Hindlimb muscle (tissue), 1 donor: ENCODE measurements around the gene LIFR. TPM values are rescaled to one million over a fixed set of nuclear protein-coding genes. Genes with fewer than 3 reads are reported as not detected.
"Not testable (repeated sequence)": the region's sequence is repeated elsewhere in the genome, so short reads cannot be mapped to it uniquely, and the experiment has no call there.

Experiments used
- DNase-seq: peaks from one replicate; pipeline ENCODE4 v3.0.0-alpha.2; 2013
- polyA plus RNA-seq: library from polyadenylated mRNA; unstranded; fragments of 120-200 nt; gene quantifications from one replicate; pipeline ENCODE4 v1.2.1, GENCODE V29; 2013; ENCODE audit not compliant: insufficient read length

LIFR gene, protein sequence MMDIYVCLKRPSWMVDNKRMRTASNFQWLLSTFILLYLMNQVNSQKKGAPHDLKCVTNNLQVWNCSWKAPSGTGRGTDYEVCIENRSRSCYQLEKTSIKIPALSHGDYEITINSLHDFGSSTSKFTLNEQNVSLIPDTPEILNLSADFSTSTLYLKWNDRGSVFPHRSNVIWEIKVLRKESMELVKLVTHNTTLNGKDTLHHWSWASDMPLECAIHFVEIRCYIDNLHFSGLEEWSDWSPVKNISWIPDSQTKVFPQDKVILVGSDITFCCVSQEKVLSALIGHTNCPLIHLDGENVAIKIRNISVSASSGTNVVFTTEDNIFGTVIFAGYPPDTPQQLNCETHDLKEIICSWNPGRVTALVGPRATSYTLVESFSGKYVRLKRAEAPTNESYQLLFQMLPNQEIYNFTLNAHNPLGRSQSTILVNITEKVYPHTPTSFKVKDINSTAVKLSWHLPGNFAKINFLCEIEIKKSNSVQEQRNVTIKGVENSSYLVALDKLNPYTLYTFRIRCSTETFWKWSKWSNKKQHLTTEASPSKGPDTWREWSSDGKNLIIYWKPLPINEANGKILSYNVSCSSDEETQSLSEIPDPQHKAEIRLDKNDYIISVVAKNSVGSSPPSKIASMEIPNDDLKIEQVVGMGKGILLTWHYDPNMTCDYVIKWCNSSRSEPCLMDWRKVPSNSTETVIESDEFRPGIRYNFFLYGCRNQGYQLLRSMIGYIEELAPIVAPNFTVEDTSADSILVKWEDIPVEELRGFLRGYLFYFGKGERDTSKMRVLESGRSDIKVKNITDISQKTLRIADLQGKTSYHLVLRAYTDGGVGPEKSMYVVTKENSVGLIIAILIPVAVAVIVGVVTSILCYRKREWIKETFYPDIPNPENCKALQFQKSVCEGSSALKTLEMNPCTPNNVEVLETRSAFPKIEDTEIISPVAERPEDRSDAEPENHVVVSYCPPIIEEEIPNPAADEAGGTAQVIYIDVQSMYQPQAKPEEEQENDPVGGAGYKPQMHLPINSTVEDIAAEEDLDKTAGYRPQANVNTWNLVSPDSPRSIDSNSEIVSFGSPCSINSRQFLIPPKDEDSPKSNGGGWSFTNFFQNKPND
- 48.9 TPM for polyA plus RNA-seq

DNA sequence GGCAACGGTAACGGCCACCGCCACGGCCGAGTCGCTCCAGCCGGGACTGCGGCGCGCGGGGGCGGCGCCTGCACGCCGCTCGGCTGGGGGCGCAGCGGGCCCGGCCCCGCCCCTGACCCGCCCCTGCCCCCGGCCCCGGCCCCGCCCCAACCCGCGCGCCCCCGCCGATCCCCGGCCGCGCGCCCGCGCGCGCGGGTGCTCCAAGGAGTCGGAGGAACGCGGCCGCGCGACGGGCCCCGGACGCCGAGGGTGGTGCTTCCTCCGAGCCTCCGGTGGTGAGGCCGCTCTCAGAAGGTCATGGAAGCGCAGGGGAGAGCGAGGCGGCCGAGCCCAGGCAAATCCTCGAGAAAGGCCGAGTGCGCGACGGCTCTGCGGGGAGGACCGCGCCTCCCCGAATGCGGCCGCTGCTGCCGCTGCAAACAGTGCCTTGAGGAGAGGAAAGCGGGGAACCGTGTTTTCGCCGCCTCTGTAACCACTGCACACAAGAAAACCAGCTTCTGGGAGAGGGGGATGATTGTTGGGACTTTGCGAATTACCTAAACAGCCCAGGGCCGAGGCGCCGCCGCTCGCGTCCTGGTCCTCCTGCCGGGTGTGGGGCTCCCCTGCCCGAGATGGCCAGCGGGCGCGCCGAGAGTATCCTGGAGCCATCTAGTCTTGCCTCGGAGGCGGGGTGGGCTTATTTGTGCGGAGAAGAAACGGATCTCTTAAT is at the start of gene LIFR:
Gene LIFR, minus strand, starts transcription at position 48 of the 709 bp plus-strand sequence. CDS start 25,999 bp downstream, outside the sequence.
- peak; percentile 88 for DNase-seq

DNA sequence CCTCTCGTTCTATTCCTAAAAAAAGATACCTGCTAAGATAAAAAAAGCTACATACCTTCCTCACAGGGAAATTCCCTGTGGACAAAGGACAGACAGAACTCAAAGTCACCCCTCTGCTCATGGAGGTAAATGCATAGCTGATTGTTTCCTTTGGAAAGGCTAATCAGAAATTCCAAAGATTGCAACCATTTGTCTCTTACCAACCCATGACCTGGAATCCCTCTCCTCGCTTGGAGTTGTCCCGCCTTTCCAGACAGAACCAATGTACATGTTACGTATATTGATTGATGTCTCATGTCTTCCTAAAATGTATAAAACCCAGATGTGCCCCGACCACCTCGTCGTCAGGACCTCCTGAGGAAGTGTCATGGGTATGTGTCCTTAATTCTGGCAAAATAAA is 49.2 kb upstream of the LIFR start:
- DNase-seq, result no peak

DNA sequence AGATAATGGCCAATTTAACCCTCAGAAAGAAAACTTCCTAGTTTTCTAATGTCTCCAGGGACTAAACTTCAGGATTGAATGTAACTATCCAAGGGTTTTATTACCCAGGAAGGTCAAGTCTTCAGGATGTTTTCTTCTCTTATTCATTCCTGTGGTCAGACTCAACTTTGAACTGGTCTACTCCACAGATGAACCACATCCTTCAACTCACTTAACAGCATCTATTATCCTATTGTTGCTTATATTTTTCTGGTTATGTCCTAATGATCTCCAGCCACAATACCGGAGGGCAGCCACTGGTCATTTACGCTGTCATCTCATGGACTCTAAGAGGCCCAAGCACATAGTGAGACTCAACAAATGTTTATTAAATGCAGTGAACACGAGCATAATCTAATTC is 47.2 kb upstream of the LIFR start:
- DNase-seq, result no peak

DNA sequence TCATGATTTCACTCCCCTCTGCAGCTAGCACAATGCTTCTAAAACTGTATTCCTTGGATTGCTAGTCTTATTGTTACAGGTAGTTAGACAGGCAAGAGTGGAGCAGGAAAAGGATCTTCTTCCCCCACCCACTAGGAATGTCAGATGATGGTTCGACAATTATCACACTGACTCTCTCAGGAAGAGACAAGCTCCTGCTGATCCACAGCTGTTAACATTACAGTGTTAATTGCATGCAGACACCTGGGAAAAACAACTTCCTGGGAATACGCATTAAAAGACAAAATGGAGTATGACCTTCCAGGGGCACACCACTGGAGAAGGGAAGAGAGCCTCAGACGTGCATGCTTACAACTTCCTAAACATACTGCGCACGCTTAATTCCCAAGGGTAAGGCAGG is 46.2 kb upstream of the LIFR start:
- DNase-seq, result no peak

DNA sequence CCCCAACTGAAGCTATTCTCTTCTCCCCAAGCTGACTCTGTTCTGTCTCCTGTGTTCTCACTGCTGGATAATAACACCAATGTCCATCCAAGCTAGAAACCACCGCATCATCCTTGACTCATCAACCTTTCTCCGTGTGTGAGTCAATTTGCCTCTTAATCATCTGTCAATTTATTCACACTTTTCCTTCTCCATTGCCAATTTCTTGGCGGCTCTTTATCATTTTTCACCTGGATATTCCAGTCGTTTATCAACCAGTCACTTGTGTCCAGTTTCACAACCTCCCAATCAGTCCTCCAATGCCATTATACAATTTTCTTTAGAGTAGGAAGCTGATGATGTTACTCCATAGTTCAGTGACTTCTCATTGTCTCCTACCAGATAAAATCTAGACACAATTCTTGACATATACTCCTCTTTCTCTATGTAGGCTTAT is 45.4 kb upstream of the LIFR start:
- DNase-seq, result no peak

DNA sequence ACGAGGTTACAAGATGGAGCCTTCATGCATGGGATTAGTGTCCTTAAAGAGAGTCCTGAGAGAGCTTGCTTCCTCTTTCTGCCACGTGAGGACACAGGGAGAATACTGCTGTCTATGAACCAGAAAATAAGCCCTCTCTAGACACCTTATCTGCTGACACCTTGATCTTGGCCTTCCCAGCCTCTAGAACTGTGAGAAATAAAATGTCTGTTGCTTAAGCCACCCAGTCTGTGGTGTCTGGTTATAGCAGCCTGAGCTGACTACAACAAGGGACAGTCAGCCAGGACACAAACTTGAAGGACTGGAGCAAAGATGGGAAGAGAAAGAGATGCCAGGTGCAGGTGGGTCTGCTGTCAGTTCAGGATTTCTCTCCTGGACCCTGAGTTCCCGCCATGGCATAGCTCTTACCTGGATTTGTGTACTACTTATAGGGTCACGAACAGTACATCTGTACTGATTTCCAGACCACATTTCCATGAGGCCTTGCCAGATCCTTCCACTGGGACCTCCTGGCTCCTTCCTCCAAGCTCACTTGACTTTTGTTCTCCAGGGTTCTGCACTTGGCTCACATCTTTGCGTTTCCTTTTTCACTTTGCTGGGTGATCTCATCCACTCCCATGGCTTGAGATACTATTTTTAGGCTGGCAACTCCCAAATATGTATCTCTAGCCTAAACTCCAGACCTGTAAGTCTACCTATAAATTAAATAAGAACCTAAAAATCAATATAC is 44.9 kb upstream of the LIFR start:
- peak; percentile 40 for DNase-seq

DNA sequence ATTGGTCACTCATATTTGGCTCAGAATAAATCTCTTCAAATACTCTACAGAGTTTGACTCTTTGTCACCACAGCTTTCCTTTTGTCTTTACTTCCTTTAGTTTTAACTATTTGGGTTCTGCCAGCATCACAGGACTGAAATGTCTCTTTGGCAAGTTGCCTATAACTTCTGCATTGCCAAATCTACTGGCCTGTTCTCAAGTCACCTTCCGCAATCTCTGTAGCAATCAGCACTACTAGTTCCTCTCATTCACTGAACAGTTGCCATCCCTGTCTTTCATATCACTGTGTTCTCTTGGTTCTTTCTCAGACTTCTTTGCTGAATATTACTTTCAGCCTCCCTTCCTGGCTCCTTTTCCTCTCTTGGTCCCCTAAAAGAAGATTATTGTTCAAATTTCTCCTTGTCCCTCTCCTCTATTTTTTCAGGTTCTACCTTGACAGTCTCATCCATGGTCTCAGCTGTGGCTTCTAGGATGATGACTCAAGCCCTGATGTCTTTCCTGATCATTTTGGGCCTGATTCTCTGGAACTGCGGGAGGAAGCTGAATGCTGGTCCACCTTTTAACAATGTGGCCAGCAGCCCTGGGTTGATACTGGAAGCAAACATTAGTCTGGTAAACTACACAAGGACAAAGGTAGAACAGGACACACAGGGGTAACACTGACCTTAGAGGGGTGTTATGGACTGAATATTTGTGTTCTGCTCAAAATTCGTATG is 44.0 kb upstream of the LIFR start:
- DNase-seq, result no peak

DNA sequence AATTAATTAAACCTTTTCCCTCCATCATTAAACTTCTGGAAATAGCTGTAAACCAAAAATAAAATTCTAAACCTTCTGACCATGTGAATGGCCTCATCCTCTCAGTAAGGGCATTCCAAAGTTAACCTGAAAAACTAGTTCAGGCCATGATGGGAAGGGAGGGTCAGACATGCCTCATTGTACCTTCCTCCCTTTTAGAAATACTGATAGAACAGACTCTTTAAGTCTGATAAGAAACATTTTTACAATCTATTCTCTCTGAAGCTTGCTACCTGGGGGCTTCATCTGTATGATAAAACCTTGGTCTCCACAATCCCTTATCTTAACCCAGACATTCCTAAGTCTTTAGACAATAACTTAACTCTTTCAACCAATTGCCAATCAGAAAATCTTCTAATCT is 43.3 kb upstream of the LIFR start:
- DNase-seq, result not testable (repeated sequence)

DNA sequence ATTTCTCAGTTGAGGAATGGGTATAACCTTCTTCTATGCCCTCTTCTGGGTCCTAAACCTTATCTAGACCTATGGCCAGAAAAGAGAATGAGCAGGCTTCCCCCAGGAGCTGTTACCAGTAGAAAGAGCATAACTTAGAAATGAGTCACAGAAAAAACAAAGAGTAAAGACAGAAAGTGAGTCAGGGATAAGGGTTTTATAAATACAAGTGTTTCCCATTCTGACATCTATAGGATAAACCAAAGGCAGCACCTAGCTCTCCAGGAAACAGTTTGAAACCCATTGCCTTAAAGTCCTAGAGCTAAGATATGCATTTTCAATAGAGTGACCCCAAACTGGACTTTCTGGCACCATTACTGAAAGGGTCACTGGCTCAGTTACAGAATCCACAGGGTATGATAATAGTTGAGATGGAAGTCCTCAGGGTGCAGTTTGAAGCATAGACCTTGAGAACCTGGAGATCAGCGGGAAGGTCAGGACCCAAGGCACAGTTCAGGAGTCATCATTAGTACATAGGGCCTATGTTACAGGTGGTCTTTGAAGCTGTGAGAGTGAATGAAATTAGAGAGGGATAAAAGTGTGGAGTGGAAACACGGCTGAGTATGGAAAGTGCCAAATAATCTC is 42.7 kb upstream of the LIFR start:
- DNase-seq, result no peak

DNA sequence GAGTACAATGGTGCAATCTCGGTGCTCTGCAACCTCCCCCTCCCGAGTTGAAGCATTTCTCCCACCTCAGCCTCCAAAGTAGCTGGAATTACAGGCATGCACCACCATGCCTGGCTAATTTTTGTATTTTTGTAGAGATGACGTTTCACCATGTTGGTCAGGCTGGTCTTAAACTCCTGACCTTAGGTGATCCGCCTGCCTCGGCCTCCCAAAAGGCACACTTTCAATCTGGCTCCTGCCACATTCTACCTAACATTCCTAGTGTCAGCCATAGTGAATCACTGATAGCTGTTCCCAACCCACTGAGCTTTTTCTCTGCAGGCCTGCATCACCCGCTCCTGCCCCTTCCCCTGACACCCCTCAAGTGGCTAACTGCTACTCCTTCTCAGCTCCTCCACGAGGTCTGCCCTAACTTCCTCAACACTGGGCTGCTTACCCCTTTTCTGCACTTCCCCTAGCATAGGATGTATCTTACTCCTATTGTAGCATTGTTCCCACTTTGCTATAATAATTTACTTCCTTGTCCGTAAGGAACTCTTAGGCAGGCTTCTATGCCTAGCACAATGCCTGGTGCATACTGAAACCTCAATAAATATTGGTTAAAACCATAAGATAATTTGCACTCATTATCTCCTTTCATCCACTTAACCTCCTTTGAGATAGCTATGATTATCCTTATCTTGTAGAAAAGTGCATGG is 42.0 kb upstream of the LIFR start:
- DNase-seq, result no peak

DNA sequence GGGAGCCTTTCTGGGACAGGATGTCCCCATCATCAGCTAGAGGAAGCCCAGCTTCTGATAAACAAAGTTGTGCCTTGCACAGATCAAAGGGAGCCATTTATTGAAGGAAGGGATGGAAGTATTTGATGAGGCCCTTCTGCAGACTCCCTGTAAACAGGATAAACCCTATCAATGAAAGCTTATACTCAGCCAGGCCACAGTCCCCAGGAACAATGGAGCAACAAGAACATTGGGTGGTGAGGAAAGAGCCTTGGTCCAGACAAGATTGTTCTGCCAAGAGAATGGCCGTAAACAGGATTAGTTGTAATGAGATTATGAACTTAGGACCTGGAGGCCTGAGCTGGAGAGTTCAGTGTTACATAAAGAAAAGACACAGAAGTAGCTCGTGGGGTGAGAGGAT is 40.5 kb upstream of the LIFR start:
- DNase-seq, result no peak

DNA sequence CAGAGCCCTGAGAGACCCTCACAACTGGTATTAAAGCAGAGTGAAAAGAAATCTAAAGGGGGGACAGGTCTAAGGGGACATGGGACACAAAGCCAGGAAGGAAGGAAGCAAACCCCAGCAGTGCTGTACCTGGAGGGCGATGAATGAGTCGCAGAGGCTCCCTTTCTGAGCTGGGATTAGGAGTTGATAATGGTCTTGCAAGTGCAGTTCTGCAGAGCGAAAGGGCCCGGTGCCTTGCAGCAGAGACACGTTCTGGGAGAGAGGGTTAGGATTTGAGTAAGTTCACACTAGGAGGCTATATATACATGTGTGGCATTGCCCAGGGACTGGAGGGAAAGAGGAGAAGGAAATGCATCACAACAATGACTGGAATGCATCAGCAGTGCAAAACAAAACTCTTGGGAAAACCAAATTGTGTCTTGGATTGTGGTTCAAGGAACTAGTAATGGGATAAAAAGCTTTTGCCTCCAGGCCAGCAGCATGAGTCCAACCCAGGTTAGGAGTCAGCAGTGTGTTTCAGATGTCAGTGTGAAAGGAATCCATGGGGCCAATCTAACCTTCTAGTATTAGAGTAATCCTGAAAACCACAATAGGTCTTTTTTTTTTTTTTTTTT is 38.8 kb upstream of the LIFR start:
- DNase-seq, result no peak

DNA sequence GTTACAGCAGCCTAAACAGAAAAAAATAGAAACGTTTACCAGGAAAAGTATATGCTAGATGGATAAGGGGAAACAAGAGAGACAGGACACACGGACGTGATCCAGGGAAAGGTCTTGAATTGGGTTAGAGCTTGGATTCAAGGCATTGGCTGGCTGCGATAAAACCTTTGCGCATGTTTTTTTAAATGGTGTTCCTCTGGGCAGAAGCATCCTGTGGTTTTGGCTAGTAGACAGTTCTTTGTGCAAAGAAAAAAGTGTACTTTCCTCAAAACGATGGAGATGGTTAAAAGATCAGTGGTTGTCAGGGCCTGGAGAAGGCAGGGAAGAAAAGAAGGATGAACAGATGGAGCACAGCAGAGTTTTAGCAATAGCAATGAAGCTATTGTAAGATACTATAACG is 37.5 kb upstream of the LIFR start:
- DNase-seq, result no peak

DNA sequence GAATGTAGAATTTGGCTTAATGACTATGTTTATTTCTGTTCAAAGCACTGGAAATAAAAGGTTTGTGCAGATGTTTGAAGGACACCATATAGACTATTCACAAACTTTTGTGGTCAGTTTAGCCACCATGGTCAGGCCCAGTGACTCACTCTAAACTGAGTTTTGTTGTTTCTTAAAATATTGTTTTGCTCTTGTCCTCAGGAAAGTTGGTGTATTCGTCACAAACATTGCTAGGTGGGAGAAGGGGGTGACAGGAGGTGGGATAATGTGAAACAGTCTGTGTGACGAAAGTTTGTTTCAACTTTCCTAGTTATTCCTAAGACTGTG is 35.0 kb upstream of the LIFR start:
- DNase-seq, result no peak

DNA sequence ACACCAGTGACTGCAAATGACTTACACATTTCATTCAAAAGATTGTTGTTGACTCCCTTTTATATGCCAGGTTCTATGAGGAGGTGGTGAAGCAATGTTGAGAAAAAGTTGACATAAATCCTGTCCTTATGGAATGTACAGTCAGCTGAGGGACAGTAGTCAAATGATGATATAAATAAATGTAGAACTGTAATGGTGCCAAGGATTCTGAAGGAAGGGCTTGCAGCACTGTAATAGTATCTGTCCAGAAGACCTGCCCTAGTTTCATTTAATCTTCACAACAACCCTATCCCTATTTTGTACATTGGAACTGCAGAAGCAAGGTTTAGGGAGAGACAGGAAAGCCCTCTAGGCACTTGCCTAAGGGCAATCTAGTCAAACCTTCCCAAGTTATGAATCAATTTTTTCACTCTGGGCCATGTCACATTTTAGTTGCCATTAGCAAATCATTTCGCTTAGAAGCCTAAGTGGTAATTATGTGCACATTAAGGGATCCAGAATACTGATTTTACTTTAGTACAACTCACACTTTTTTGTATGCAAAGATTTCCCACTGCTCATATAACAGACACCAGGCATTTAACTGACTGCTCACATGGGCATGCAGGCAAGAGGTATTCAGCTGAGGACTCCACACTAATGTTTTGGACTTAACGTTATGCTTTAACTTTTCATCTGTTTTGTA is 34.5 kb upstream of the LIFR start:
- DNase-seq, result no peak

DNA sequence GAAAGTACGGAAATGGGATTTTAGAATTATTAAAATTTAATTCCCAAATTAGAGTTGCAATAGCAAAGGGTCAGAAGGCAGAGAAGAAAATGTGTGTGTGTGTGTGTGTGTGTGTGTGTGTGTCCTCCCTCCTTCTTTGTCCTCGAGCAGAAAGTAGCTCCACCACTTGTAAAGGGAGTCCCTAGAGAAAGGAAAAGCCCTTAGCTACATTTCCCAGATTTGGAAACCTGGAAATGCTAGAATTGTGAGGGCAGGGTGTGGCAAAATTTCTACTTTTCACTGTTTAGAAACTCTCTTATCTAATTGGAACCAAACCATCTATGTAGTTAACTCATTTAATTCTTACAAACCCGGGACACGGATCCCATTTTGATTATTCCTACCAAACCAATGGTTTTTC is 33.2 kb upstream of the LIFR start:
- no peak for DNase-seq

DNA sequence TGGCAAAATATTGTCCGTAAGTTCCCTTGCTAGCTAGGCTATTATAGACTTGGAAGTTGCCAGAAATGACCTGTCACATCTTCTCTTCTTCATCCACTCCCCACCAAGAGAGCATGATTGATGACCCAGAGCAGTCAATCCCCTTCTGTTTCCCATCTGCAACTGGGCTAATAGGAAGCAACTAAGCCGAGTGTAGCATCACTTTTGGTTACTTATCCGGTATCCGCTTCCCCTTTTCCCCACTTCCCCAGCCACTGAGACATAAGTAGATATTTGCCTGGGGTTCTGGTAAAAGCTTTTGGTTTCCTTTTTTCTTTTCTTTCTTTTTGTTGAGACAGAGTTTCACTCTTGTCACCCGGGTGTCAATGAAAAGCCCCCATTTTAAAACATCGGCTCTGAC is 29.4 kb upstream of the LIFR start:
- DNase-seq, result no peak

DNA sequence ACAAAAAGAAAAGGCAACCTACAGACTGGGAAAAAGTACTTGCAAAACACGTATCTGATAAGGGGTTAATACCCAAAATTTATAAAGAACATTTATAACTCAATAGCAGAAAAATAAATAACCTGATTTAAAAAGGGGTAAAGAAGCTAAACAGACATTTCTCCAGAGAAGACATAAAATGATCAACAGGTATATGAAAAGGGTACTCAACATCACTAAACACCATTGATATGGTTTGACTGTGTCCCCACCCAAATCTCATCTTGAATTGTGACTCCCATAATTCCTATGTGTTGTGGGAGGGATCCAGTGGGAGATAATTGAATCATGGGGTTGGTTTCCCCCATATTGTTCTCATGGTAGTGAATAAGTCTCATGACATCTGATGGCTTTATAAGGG is 27.1 kb upstream of the LIFR start:
- no peak for DNase-seq

DNA sequence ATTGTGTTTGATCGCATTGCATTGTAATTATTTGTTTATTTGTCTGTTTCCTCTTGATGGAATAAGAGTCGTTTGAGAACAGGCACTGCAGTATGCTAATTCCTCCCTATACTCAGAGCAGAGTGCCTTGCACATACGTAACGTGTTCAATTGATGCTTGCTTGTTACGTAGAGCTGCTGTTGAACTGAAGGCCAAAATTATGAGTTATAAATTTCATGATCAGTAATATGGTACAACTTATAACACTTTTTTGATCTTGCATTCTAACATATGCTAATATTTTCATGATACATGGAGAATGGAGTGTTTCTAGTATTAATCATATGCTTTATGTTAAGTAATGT is 26.5 kb upstream of the LIFR start:
- DNase-seq, result no peak
